Fibroblast of lung (primary cell): ENCODE measurements around the gene ROBO3.

Experiments
- EZH2 ChIP-seq: IDR thresholded peaks from 2 replicates; pipeline ENCODE4 v1.5.1; 2012; ENCODE audit warnings: low read length, control low read depth, mild to moderate bottlenecking; ENCODE audit errors: missing control alignments
- TF ChIP-seq, protein P1 (sequence below), 2 donors: IDR thresholded peaks in 1 of 2; conservative IDR thresholded peaks in 1 of 2; 1 replicate in 1 of 2; 2 replicates in 1 of 2; pipeline ENCODE4 v1.5.1; 2011 to 2012; ENCODE audit warnings: low read length in 2 of 2, control low read depth in 1 of 2, inconsistent platforms in 1 of 2, low read depth in 1 of 2, mild to moderate bottlenecking in 1 of 2

DNA sequence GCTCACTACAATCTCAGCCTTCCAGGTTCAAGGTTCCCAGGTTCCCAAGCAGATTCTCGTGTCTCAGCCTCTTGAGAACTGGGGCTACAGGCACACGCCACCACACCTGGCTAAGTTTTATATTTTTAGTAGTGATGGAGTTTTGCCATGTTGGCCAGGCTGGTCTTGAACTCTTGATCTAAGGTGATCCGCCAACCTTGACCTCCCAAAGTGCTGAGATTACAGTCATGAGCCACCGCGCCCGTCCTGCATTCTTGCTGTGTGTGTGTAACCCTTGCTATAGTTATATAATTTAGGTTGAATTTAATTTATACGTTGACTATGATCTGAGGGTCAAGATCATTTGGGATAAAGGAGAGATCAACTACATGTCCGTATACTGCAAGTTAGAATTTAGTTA, 29.3 kb upstream of the ROBO3 start:
- TF ChIP-seq, protein P1, sequence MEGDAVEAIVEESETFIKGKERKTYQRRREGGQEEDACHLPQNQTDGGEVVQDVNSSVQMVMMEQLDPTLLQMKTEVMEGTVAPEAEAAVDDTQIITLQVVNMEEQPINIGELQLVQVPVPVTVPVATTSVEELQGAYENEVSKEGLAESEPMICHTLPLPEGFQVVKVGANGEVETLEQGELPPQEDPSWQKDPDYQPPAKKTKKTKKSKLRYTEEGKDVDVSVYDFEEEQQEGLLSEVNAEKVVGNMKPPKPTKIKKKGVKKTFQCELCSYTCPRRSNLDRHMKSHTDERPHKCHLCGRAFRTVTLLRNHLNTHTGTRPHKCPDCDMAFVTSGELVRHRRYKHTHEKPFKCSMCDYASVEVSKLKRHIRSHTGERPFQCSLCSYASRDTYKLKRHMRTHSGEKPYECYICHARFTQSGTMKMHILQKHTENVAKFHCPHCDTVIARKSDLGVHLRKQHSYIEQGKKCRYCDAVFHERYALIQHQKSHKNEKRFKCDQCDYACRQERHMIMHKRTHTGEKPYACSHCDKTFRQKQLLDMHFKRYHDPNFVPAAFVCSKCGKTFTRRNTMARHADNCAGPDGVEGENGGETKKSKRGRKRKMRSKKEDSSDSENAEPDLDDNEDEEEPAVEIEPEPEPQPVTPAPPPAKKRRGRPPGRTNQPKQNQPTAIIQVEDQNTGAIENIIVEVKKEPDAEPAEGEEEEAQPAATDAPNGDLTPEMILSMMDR (conservative IDR thresholded peaks at IDR 0.05 in 1 of 2, IDR thresholded peaks at IDR 0.05 in 1 of 2; ENCODE audit: low read depth in 1 of 2, low read length in 2 of 2): no peak
- no peak for TF ChIP-seq EZH2
